HG03342 (cell line): Measurements from ENCODE around the gene JMJD1C.

Experiments
- ATAC-seq: cut with Tn5 transposase; IDR thresholded peaks from one replicate; pipeline ENCODE4 v1.9.1; 2021; ENCODE audit warnings: mild to moderate bottlenecking, moderate library complexity; ENCODE audit not compliant: unreplicated experiment

The JMJD1C gene

GRCh38 chr10:63480237-63480636 lies 14.5 kb upstream of the JMJD1C start:
- no peak for ATAC-seq

GRCh38 chr10:63478564-63478963 lies 12.8 kb upstream of the JMJD1C start:
- ATAC-seq = no peak

DNA sequence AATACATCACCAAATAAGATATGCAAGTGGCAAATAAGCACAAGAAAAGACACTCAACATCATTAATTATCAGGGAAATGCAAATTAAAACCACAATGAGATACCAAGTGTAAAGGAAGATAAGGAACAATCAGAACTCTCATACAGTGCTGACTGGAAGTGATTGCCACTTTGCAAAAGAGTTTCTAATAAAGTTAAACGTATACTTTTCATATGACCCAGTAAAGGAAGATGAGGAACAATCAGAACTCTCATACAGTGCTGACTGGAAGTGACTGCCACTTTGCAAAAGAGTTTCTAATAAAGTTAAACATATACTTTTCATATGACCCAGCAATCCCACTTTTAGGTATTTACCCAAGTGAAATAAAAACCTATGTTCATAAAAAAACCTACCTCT lies 12.2 kb upstream of the JMJD1C start:
- no peak for ATAC-seq

DNA sequence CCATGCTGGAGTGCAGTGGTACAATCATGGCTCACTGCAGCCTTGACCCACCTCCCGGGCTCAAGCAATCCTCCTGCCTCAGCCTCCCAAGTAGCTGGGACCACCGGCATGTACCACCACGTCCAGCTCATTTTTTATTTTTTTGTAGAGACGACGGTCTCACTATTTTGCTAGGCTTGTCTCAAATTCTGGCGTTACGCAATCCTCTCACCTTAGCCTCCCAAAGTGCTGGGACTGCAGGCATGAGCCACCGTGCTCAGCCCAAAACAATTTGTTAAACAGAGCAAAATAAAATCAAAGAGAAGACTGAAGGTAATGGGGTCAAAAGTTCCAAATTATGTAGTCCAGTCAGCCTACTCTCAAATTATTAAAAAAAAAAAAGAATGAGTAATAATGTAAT lies 8.7 kb upstream of the JMJD1C start:
- ATAC-seq = no peak

DNA sequence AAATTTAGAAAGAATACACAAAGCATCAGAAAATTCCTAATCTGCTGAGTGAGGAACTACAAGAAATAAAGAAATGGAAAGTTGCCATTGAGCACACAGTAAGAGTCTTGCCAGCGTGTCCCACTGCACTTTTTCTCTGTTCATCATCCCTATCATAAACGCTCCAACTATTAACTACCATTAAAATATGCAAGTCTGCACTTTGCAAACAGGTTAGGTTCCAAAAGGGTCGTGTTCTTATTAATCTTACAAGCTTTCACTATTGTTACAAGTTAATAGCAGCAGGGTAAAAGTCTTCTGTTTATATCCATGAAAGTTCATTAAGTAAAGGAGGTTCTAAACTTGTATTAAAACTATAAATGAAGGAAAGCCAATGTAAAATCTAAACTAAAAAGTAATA lies 5.2 kb upstream of the JMJD1C start:
- ATAC-seq = no peak

DNA sequence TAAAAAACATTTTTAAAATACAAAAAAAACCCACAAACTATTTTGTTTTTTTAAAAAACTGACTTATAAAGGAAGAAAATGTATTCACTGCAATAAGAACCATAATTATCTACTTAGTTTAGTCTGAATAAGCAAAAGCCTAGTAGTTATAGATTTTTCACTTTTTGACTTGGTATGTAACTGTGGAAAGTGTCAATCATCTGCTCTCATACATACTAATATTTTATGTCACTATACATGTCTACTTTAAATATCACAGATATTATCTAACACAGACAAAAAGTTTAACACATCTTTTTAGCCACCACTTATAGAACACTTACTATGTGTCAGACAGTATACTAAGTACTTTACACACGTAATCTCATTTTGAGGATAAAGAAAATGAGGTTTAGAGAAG lies 3.2 kb upstream of the JMJD1C start:
- ATAC-seq = no peak

DNA sequence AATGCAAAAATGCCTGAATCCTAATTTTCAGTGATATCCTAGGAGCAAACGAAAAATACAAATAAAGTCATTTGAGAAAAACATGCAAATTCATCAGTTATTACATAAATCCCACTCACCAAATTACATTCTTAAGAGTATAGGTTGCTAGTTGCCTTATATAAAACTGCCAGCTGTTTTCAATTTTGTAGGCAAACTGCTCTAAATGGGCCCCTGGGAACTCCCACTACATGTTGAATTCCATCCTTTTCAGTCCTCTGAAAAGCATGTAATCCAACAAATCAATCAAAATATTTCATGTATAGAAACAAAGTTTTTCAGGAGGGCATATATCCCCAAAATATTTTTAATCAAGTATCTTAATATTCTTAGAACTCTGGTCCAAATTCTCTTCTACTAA lies 2.1 kb upstream of the JMJD1C start:
- ATAC-seq = no peak

DNA sequence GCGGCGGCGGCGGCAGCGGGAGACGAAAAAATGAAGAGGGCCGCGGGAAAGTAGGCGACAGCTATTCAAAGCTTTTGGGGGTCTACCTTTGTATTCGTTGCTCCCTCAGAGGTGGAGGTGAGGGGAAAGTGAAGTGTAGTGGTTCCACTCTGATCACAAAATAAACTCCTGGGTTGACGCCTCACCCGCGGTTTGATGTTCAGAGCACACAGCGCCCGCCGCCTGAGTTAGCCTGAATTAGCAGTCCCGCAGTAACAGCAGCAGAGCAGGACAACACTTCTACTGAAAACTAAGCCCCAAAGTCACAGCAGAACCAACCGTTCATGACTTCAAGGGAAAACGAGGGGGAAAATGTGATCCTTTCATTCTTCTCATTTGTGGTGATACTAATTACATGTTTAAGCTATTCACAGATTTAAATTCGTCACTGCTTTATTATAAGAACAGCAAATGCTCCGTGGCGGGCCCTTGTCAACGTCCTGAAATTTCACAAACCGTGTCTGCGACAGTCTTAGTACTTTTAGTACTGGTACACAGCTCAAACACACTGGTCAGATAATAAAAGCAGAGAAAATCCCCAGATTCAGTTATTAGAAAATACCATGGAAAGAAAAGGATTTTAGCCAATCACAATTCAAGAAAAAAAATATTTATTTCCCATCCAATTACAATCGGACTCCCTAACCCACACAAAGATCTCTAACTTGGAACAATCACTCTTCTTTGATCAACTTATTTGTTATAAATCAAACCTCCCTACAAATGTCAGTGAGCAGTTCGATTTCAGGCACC lies 563 bp upstream of the JMJD1C start:
- ATAC-seq = peak; percentile 34

GRCh38 chr10:63464402-63465292 lies 1.1 kb downstream of the JMJD1C start:
- ATAC-seq = peak; percentile 40

DNA sequence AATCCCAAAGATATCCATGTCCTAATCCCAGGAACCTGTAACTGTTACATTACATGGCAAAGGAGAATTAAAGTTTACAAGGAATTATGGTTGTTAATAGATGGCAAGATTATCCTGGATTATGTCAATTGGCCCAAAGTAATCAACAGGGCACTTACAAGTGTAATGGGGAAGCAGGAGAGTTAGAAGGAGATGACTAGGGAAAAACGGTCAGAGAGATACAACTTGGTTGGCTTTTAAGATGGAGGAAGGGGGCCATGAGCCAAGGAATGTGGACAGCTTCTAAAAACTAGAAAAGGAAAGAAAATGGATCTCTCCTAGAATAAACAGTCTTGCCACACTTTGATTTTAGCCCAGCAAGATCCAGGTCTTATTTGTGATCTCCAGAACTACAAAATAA lies 3.3 kb downstream of the JMJD1C start:
- no peak for ATAC-seq

GRCh38 chr10:63458177-63458576 lies 7.6 kb downstream of the JMJD1C start:
- ATAC-seq = no peak

- no peak for ATAC-seq
Observed at GRCh38 chr10:63457594-63457993, 8.2 kb downstream of the JMJD1C start.

- no peak for ATAC-seq
Observed at GRCh38 chr10:63456437-63457210, 9.2 kb downstream of the JMJD1C start.

DNA sequence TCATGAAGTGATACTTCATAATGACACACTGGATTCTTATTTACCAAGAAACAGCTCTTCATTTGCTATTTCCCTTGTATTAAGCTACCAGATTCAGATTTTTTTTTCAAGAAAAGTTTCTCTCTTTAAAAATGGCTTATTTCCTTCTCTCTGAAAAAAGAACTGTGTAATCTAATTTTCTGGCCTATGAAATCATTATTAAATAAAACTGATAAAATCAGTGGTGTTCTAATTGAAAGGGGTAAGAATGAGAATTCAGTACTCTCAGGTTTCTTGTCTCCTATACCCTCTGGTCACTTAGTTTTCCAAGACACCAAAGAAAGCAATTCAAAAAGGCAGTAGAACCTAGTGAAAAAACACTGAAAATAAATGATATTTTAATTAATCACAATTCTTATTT lies 10.3 kb downstream of the JMJD1C start:
- ATAC-seq = no peak

DNA sequence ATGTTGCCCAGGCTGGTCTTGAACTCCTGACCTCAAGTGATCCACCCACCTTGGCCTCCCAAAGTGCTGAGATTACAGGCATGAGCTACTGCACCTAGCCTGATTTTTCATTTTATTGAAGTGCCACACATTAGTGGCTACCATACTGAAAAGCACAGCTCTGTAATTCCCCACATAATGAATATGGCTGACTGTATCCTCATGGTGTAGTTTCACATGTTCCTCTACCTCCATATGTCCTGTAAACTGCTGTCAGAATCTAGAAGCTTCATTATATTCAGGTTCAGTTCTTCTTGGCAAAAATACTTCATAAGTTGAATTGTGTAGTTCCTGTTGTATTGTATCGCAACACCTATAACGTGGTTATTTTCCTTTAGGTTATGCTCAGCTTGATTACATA lies 11.1 kb downstream of the JMJD1C start:
- ATAC-seq = no peak

DNA sequence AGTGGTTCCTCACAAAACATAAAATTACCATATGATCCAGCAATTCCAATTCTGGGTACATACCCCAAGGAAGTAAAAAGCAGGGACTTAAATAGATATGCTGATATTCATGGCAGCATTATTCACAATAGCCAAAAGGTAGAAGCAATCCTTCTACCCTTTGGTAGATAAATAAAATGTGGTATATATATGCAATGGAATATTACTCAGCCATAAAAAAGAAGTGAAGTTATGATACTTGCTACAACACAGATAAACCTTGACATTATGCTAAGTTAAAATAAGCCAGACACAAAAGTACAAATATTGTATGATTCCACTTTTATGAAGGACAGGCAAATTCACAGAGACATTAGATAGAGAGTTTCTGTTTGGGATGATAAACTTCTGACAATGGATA lies 13.3 kb downstream of the JMJD1C start:
- ATAC-seq = no peak

DNA sequence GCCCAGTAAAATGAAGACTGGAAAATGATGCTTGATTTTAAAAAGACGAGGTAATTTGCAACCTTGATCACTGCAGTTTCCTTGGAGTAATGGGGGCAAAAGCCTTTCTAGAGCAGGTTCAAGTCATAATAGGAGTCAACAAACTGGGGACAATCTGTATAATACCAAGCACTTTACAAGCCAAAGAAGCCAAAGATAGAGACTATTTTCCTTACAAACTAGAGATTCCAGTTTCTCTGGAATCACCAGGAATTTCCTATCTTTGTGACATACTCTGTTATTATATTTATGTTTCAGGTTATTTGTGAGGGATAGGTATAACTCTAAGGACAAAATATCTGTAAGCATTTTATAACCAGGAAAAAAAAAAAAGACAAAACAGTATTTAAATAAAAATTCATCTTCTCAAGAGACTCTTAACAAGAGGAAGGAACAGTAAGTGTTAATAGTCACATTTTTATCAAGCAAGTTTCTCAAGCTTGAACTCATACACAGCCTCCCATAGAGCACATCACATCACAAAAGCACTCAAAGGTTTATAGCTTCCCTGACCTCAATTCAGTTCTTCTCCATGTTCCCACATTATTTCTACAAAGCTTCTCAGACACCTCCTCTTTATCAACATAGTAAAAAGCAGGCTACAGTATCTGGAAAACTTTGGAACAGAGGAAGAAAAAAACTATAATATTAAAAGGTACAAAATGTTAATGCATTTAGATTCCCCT lies 18.9 kb downstream of the JMJD1C start:
- no peak for ATAC-seq

GRCh38 chr10:63441404-63441803 lies 24.4 kb downstream of the JMJD1C start:
- no peak for ATAC-seq

DNA sequence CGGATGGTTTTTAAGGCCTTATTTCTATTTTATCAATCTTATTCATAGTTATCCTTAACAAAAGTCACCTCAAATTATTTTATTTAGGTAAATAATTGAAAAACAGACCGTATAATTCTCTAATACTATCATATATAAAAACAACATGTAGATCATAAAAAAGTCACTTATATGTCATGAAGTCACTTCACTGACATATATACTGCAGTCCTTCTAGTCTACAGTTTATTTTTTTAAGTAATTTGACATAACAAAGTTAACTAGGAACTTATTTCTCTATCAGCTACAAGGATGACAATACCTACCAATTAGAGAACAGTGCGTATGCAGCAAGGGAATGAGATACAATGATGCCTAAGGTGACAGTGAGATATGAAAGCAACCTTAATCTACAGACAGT lies 26.2 kb downstream of the JMJD1C start:
- ATAC-seq = no peak
